NCI-H82 treated with DMSO at 0.1 percent for 48 hours (cell line): ENCODE measurements around the gene KLK7.
"Not testable (repeated sequence)": the region's sequence is repeated elsewhere in the genome, so short reads cannot be mapped to it uniquely, and the experiment has no call there.

Experiments
- DNase-seq: peaks from one replicate; lab custom pipeline; 2025; ENCODE audit not compliant: unreplicated experiment; lab: John Stamatoyannopoulos, UW

Gene KLK7

DNA sequence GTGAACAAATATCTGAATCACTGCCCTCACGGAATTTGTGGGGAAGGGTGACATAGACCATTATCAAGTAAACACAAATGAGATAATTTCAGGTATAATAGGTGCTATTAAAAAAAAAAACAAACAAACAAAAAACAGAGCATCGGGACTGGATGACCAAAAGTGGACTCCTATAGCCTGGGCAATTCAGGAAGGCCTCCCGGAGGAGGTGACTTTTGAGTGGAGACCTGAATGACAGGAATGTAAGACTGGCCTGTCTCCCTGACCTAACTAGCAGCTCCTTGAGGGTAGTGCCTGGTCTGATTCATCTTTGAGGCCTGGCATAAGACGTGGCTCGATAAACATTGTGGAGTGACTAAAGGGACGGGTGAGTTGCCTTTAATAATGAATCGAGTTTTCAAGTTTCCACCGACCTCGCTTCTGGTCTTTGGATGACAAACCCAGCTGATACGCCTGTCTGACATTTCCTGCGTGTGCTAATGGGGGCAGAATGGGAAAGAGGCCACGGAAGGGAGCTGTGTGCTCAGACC is 29.0 kb upstream of the KLK7 start:
- DNase-seq, result no peak

DNA sequence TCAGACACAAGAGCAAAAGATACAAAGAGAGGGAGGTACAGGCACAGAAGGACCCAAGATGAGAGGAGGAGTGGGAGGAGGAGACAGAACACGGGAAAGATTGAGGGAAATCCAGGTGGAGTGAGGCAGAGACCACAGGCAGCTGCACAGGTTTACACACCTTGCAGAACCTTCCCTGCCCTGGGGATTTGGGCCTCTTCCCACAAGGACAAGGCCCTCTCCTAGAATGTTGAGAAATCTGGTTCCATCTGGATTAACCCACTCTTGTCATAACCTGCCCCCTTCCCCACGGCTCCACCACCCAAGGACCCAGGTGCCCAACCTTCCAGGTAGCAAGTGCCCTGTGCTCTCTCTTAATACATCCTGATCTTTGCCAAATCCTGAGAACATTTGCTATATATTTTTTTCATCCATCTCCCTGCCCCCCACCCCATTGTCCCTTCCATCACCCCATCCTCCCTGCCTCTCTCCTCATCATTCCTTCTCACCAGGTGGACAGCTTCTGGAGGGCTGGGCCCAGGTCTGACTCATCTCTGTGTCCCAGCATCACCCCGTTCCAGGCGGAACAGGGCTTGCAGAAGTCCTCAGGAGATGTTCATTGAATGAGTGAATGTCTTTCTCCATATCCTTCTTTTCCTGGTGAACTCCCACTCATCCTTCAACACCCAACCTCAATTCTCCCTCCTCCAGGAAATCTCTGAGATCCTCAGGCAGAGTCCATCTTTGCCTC is 26.5 kb upstream of the KLK7 start:
- DNase-seq, result no peak

DNA sequence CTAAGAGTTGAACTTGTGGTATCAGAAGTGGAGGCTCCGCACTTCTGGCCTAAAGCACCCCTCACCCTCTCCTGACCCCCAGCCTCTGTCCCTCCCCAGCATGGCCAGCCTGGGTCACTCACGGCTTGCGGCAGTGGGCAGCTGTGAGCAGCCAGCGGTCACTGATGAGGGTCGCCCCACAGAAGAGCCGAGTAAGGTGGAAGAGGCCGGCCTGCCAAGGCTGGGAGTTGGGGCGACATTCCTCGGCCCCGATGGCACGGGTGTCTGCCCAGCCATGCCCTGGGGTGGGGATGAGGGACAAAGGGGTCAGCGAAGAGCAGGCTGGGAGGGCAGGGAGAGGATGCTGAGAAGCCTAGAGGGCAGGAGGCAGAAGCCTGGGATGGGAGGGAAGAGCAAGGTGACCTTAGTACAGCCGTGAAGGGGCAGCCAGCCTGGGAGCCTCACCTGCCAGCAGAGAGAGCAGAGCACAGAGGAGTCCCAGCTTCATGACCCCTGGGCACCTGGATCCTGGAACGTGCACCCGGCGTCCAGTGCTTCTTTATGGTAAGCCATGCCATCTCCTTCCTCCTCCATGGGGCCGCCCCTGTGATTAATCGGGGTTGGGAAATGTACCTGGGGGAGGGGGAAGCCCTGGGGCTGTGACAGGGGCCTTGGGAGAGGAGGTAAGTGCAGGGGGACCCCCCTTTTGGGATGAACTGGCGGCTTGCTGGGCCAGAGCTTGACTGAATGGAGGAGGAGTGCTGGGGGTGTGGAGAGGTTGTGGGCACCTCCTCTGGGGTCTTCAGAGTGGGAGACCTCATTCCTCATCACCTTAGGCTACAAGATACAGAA is 25.6 kb upstream of the KLK7 start:
- DNase-seq, result no peak

GRCh38 chr19:51007488-51007887 is 23.8 kb upstream of the KLK7 start:
- no peak for DNase-seq

DNA sequence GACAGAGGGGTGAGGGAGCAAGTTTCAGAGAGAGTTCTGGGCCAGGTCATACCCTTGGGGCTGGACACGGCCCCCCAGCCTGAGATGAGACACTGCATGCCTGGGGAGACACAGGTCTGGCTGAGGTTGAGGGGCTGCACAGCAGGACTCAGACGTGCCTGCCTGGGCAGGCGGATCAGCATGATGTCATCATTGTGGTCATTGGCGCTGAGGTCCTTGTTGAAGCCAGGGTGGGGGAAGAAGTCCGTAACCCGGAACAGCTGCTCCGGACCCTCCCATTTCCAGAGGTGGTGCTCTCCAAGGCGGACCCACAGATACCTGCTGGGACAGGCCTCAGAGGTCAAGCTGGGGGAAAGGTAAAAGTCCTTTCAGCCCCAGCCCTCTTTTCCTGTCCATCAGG is 22.7 kb upstream of the KLK7 start:
- DNase-seq, result no peak

DNA sequence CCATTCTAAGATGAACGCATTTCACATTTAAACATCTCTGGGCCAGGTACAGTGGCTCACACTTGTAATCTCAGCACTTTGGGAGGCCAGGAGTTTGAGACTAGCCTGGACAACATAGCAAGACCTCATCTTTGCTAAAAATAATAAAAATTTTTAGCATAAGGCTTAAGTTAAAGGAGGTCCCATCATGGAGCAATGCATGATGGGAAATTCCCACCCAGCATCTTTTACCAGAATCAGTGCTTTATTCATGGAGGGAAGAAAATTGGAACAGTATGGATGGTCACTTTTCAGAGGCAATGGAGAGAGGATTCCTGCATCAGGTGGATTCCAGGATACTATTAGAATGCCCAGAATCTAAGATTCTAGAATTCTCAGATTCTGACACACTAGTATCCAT is 21.5 kb upstream of the KLK7 start:
- DNase-seq, result no peak

DNA sequence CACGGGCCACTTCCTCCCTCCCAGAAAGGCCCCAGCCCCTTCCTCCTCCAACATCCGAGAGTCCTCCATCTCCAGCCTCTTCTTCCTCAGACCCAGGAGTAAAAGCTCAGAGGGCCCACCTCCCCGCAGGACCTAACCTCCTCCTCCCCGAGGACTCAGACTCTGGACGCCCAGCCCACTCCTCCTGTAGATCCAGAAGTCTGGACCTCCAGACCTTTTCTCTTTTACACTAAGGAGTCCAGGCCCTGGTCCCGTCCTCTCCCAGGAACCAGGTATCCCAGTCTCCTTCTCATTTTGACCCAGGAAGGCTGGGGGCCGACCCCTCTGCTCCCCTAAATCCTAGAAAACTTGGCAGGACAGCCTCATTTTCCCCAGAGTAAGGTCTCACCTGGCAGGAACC is 19.6 kb upstream of the KLK7 start:
- no peak for DNase-seq

DNA sequence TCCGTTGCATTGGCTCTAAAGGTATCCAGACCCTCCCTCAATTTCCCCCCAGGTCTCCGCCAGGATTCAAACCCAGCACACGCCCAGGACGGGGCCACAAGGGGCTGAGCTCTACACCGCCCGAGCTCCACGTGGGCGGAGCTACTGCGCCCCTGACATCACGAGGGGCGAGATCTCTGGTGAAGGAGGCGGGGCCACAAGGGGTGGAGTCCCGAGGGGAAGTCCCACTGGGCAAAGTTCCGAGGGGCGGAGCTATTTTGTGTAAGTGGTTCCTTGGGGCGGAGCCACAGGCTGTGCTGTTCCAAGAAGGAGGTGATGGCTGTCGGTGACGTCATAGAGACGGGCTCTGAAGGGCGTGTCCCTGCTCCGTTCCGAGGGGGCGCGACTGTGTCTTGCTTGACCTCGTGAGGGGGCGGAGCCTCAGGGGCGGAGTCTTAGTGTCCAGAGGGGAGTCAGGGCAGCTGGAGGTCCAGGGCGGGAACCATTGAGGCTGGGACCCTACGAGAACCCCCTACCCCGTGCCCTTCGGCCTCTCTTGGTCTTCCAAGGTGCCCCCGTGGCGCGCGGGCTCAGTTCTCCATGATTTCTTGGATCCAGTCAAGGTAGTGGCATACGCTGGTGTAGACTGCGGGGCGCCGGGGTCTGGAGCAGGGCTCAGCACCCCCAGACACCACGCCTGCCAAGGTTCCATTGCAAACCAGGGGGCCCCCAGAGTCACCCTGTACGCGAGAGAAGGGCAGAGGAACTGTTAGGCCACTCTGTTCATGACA is 19.0 kb upstream of the KLK7 start:
- DNase-seq, result no peak

DNA sequence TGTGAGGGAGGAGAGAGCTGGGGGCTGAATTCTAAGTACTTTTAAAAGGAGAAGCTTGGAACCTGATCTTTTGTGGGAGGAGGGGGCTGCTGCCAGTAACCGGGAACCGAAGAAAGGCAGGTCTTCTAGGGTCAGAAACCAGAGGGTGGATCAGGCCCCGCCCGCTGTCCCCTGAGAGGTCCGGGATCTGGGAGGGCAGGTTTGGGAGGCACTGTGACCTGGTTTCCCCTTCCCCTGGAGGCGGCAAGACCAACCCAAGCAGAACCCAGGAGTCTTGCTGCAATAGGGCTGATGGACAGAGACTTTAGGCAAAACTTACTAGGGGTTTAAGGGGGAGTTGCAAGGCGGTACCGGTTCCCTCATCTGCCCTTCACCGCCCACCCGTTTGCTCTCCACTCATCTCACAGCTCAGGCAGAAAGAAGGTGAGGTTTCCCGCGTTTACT is 18.4 kb upstream of the KLK7 start:
- DNase-seq, result no peak

- DNase-seq, result no peak
Observed at GRCh38 chr19:51001515-51001914, 17.8 kb upstream of the KLK7 start, which contains the start of gene KLK8. Gene KLK8, minus strand, starts transcription at chr19:51001604. Its CDS starts 437 bp downstream, at chr19:51001167.

GRCh38 chr19:51000981-51001380 is 17.3 kb upstream of the KLK7 start:
- DNase-seq, result no peak

DNA sequence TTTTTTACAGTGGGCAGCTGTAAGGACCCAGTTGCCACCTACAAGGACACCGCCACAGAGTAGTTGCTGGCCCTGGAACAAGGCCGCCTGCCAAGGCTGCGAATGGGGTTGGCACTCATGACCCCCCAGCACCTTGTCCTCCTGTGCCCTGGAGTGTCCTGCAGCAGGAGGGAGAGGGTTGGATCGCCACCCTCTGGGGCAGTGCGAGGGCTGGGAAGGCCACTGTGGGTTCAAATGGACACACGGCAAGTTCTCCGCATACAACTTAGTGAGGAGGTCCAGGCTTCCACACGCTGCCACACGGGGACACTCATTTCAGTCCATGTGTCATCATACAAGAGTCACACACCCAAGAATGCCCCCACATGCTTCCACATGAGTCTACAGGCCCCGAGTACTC is 16.7 kb upstream of the KLK7 start:
- DNase-seq, result no peak

GRCh38 chr19:50998686-50999085 is 15.0 kb upstream of the KLK7 start:
- DNase-seq, result no peak

GRCh38 chr19:50998061-50998460 is 14.3 kb upstream of the KLK7 start:
- DNase-seq, result no peak

DNA sequence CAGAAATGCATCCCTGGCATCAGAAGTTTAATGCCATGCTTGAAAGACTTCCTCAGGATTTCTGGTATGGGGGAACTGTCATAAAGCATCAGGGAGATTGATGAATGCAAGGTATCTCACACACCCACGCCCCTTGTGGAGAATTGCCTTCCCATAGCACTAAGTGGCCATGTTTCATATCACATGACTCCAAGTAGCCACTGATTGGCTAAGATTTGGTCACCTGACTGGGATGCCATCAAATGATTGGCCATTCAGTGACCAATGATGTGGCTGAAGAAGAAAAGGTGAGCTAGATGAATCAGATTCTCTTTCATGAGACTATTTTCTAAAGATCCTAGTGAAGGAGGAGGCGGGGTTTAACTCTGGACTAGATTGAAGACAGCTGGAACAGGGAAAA is 10.4 kb upstream of the KLK7 start:
- DNase-seq, result no peak

GRCh38 chr19:50992666-50993035 is 8.9 kb upstream of the KLK7 start:
- no peak for DNase-seq

- DNase-seq, result not testable (repeated sequence)
Observed at GRCh38 chr19:50984416-50984815, 699 bp upstream of the KLK7 start.

DNA sequence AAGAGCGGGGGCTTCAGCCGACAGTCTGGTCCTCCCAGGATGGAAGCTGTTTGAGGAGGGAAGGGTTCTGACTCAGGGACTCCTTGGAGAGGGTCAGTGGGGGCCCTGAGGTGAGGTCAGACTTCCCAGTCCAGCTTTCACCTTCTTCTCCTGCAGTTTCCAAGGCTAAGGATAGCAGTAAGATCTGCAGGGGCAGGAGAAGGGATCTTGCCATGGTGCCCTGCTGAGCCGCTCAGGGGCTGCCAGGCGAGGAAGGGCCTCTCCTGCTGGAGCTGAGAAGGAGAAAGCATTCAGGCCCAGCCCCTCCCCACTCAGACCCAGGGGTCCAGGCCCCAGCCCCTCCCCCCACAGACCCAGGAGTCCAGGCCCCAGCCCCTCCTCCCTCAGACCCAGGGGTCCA is 1.5 kb downstream of the KLK7 start:
- DNase-seq, result no peak

- no peak for DNase-seq
Observed at GRCh38 chr19:50981587-50982146, 2.0 kb downstream of the KLK7 start.

- DNase-seq, result no peak
Observed at GRCh38 chr19:50980208-50980607, 3.5 kb downstream of the KLK7 start.

DNA sequence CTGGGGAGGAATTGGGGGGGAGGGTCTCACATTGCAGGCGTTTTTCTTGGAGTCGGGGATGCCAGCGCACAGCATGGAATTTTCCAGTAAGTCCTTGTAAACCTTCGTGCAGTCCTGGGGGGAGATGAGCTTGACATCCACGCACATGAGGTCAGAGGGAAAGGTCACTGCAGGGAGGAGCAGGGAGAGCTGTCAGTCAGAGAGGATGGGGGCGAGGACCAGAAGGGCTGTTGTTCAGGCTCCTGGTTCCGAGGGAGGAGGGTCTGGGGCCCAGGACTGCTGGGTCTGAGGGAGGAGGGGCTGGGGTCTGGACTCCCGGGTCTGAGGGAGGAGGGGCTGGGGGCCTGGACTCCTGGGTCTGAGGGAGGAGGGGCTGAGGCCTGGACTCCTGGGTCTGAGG is 4.0 kb downstream of the KLK7 start:
- DNase-seq, result no peak
